GM12892 (cell line): Measurements from ENCODE around the gene NXPH1.

Source experiments
- POLR2A ChIP-seq: IDR thresholded peaks from 2 replicates; pipeline ENCODE4 v1.6.1; 2011; ENCODE audit warnings: low read depth, low read length, control low read depth
- TAF1 ChIP-seq: IDR thresholded peaks from 2 replicates; pipeline ENCODE4 v1.6.1; 2011; ENCODE audit warnings: low read depth, mild to moderate bottlenecking, control low read depth, low read length, borderline replicate concordance

DNA sequence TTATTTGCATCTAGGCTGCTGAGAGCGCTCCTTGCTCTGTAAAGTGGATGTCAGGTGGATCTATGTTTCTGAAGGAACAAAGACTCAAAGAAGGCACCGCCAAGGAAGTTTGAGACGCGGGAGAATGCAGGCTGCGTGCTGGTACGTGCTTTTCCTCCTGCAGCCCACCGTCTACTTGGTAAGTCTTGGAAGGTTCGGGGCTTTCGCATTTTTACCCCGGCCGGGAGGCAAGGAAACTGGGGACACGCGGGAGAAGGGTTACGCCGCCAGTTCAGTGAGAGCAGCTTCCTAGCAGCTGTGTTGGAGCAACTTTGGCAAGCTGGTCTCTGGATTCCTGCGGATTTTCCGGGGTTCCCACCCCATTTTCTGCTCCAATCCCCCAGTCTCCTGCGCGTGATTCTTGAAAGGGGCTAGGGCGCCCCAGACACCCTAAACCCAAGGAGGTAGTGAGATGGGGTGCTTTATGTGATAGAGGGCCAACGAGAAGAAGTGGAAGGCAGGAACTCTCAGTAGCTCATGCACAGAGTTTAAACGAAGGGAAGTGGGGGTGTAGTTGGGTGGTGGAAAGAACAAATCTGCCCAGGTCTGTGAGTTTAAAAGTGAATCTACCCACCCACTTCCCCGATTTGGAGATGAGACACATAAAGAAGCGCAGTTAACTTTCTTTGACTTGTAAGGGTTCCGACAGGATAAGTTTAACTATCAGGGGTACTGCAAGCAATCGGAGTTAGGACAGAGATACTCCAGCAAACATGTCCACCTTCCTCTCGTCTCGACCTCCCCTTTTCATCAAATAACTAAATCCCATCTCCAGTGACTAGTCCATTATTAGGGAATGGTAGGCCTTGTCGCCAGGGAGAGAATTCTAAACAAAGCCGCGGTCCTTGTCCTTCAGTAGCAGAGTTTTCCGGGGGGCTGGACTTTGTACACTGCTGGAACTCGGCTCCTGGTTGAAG is 2.5 kb downstream of the NXPH1 start:
- no peak for TF ChIP-seq POLR2A
- TF ChIP-seq TAF1 = no peak
